ENCODE data around the gene TNNT3. TPM values are rescaled to one million over a fixed set of nuclear protein-coding genes. Genes with fewer than 3 reads are reported as not detected.
A peak's percentile ranks its signal among the peaks of the same experiment; 100 is the strongest.

Gene TNNT3
- total and polyA plus RNA-seq, 2 donors from 2014 or later, result 0.60 TPM; not detected in 1

DNA sequence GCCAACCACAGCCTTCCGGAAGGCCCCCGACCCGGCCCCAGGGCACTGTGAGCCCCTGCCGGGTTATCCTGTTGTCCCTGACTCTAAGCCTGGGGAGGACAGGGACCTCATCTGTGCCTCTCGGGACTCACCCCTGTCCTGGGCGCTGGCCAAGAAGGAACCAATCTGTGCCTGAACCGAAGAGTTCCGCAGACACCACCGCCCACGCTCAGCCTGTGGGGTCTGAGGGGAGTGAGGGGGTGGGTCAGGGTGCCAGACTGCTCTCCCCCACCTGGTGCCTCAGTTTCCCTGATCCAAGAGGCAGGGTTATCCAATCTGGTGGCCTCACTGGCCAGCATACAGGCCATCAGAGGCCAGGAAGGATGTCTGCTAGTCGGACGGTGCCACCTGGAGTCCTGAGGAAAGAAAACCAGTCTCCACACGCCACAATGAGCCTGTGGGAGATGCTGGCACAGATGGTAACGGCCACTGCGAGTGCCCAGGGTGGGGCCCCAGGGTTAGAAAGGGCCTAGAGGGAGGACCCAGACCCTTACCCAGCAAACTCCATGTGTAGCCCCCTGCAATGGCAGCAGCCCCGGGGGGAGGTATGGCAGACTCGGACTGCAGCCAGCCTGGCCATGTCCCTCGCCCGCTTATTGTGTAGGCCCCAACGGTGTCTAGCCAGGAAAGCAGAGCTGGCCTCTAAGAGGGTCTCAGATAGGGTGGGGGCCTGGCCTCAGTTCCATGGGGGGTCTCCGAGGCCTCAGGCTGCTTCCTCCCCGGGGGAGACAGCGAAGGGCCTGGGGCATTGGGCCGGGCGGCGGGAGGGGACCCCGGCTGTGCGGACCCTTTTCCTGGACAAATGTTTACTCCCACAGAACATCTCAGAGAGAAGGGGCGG is 827 bp upstream of the TNNT3 start:
- no peaks in the 10 kb centered on the region for H3K4me1 ChIP-seq (ENCODE audit: control insufficient read depth in 2 of 3, insufficient read depth in 2 of 3, low read depth in 1 of 3, low read length in 3 of 3)
- H3K27ac ChIP-seq (ENCODE audit: low read depth in 2 of 2, low read length in 2 of 2), result no peak overlapping the region
- no peaks in the 10 kb centered on the region for H3K36me3 ChIP-seq (ENCODE audit: control insufficient read depth in 2 of 3, insufficient read depth in 3 of 3, low read length in 3 of 3)
- intact Hi-C loops (cut with DNase I), result no loop called here
- FAIRE-seq (no peak), DNase-seq (peak in 1 of 5 donors; percentile 36)
- no peak overlapping the region for H3K4me3 ChIP-seq (ENCODE audit: low read length in 3 of 3)
- H3K27me3 ChIP-seq (ENCODE audit: control insufficient read depth, insufficient read depth, low read length), result no peaks in the 10 kb centered on the region
- no peak overlapping the region for H3K9ac ChIP-seq (ENCODE audit: low read length in 3 of 3)
- no peaks in the 10 kb centered on the region for H3K9me3 ChIP-seq (ENCODE audit: control insufficient read depth in 2 of 3, insufficient read depth in 1 of 3, low read length in 3 of 3)
- TF ChIP-seq, protein P1, sequence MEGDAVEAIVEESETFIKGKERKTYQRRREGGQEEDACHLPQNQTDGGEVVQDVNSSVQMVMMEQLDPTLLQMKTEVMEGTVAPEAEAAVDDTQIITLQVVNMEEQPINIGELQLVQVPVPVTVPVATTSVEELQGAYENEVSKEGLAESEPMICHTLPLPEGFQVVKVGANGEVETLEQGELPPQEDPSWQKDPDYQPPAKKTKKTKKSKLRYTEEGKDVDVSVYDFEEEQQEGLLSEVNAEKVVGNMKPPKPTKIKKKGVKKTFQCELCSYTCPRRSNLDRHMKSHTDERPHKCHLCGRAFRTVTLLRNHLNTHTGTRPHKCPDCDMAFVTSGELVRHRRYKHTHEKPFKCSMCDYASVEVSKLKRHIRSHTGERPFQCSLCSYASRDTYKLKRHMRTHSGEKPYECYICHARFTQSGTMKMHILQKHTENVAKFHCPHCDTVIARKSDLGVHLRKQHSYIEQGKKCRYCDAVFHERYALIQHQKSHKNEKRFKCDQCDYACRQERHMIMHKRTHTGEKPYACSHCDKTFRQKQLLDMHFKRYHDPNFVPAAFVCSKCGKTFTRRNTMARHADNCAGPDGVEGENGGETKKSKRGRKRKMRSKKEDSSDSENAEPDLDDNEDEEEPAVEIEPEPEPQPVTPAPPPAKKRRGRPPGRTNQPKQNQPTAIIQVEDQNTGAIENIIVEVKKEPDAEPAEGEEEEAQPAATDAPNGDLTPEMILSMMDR (IDR thresholded peaks at IDR 0.05; ENCODE audit: borderline replicate concordance, extremely low read depth, insufficient read depth), result no peak

DNA sequence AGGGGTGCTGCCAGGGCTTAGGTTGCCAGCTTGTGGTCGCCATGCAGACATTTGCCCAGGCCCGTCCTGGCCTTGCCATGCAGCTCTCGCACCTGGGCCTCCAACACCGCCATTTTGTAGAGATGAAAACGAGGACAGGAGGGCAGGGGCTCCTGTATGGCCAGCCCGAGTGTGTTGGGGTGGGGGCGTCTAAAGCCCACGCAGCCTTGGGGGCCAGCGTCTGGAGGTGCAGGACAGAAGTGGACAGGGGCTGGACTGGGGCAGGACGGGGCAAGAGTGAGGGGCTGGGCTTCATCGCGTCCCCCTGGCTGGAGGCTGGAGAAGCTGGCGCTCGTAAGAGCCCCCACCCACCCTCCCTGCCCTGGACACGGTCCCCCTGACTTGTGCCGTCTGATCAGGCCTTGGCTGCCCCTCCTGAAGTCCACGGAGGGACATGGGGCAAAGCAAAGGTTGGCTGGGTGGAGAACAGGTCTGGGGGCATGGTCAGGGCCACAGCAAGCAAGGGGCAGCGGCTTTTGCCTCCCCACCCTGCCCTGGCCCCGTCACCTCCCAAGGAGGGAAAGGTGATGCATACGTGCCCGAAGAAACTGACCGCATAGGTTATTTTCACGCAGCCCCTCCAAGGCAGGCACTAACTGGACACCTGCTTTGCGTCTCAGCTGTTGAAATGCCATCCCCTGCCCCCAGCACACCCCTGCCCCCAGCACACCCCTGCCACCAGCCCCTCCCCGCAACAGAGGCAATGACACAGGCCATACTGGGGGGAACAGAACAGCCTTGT is 815 bp downstream of the TNNT3 start:
- no peak for DNase-seq
- H3K36me3 ChIP-seq (ENCODE audit: control insufficient read depth in 2 of 3, insufficient read depth in 3 of 3, low read length in 3 of 3), result no peaks in the 10 kb centered on the region
- H3K27me3 ChIP-seq (ENCODE audit: control insufficient read depth, insufficient read depth, low read length), result no peaks in the 10 kb centered on the region
- H3K9me3 ChIP-seq (ENCODE audit: control insufficient read depth in 2 of 3, insufficient read depth in 1 of 3, low read length in 3 of 3), result no peaks in the 10 kb centered on the region
- H3K4me1 ChIP-seq (ENCODE audit: control insufficient read depth in 2 of 3, insufficient read depth in 2 of 3, low read depth in 1 of 3, low read length in 3 of 3), result no peaks in the 10 kb centered on the region
- no peak overlapping the region for H3K27ac ChIP-seq (ENCODE audit: low read depth in 2 of 2, low read length in 2 of 2)
- FAIRE-seq, result no peak
- H3K9ac ChIP-seq (ENCODE audit: low read length in 3 of 3), result no peak overlapping the region
- intact Hi-C loops (cut with DNase I), result no loop called here
- H3K4me3 ChIP-seq (ENCODE audit: low read length in 3 of 3), result no peak overlapping the region
- TF ChIP-seq, protein P1 (IDR thresholded peaks at IDR 0.05; ENCODE audit: borderline replicate concordance, extremely low read depth, insufficient read depth), result no peak

DNA sequence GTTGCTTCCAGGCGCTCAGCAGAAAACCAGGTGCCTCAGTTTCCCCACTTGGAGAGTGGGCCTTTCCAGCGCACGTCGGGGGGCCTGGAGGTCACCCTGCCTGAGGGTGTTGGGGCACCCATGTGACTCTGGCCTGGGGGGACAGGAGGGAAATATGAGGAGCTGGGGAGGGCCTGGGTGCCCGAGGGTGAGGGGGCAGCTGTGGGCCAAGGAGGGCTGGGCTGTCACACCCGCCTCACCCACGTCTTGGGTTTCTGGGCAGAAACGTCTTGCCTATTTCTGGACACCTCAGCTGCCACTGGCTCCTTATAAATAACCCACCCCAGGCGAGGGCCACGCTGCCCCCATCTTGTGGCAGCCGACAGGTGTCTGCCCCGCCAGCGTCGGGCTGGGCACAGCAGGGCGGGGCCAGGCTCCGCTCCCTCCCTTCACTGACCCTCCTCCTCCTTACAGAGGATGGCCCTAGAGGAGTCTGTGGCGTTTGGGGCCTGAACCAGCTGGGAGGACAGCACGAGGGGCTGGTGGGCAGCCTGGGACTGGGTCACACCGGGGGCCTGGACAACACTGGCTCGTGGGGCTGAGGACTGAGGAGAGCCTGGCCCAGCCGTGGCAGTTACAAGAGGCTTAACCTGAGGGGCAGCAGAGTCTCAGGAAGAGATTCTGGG is 1.5 kb downstream of the TNNT3 start:
- Histone ChIP-seq H3K27me3 (ENCODE audit: control insufficient read depth, insufficient read depth, low read length) (no peaks in the 10 kb centered on the region), H3K27ac (ENCODE audit: low read depth in 2 of 2, low read length in 2 of 2) (no peak overlapping the region), H3K36me3 (ENCODE audit: control insufficient read depth in 2 of 3, insufficient read depth in 3 of 3, low read length in 3 of 3) (no peaks in the 10 kb centered on the region), H3K9me3 (ENCODE audit: control insufficient read depth in 2 of 3, insufficient read depth in 1 of 3, low read length in 3 of 3) (no peaks in the 10 kb centered on the region), H3K9ac (ENCODE audit: low read length in 3 of 3) (no peak overlapping the region), H3K4me1 (ENCODE audit: control insufficient read depth in 2 of 3, insufficient read depth in 2 of 3, low read depth in 1 of 3, low read length in 3 of 3) (no peaks in the 10 kb centered on the region), H3K4me3 (ENCODE audit: low read length in 3 of 3) (no peak overlapping the region)
- TF ChIP-seq, protein P1 (IDR thresholded peaks at IDR 0.05; ENCODE audit: borderline replicate concordance, extremely low read depth, insufficient read depth), result no peak
- FAIRE-seq (no peak), DNase-seq (peak in 2 of 5 donors; percentile 48 to 70)
- intact Hi-C loops (cut with DNase I), result no loop called here

Data from kidney (tissue), 14 donors.